ENCODE data around the gene COPS3.

GRCh38 chr17:17315142-17315821, 34.2 kb upstream of the COPS3 start:
- TF ChIP-seq, protein P1, sequence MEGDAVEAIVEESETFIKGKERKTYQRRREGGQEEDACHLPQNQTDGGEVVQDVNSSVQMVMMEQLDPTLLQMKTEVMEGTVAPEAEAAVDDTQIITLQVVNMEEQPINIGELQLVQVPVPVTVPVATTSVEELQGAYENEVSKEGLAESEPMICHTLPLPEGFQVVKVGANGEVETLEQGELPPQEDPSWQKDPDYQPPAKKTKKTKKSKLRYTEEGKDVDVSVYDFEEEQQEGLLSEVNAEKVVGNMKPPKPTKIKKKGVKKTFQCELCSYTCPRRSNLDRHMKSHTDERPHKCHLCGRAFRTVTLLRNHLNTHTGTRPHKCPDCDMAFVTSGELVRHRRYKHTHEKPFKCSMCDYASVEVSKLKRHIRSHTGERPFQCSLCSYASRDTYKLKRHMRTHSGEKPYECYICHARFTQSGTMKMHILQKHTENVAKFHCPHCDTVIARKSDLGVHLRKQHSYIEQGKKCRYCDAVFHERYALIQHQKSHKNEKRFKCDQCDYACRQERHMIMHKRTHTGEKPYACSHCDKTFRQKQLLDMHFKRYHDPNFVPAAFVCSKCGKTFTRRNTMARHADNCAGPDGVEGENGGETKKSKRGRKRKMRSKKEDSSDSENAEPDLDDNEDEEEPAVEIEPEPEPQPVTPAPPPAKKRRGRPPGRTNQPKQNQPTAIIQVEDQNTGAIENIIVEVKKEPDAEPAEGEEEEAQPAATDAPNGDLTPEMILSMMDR (IDR thresholded peaks at IDR 0.05) = no peak
- TF ChIP-seq POLR2A (IDR thresholded peaks at IDR 0.05) = no peak

All from ovary (tissue), 3 donors.